ENCODE measurements around the gene ITPR1.

DNA sequence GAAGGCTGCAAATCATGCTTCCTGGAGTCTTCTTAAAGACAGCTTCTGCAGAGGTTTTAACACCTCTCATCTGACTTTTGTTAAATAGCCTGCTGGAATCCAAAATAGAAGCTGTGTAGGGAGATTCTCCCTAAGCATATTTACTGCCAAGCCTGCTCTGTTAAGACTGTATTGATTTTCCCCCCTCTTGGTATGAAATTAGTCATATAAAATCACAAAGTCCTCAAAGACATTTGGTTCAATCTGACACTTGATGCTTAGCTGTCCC lies 94.6 kb downstream of the ITPR1 start:
- TF ChIP-seq EZH2phosphoT487 (IDR thresholded peaks at IDR 0.05; ENCODE audit: insufficient read depth, low read depth) (no peak), EZH2 (IDR thresholded peaks at IDR 0.05; ENCODE audit: insufficient read depth, poor library complexity, severe bottlenecking) (no peak)
